ENCODE measurements around the gene PLVAP.
"Not testable (repeated sequence)": the region's sequence is repeated elsewhere in the genome, so short reads cannot be mapped to it uniquely, and the experiment has no call there.

The PLVAP gene

GRCh38 chr19:17401628-17402027 lies 24.5 kb upstream of the PLVAP start:
- no peak for DNase-seq

GRCh38 chr19:17398902-17399527 lies 21.9 kb upstream of the PLVAP start:
- DNase-seq: no peak

- DNase-seq: peak; percentile 33
Observed at GRCh38 chr19:17394891-17395415, 17.8 kb upstream of the PLVAP start.

- no peak for DNase-seq
Observed at GRCh38 chr19:17393914-17394313, 16.8 kb upstream of the PLVAP start, which contains the start of gene CCDC194. CCDC194 (minus strand) TSS chr19:17394196; CDS start chr19:17394158, 38 bp downstream.

- peak; percentile 7 for DNase-seq
Observed at GRCh38 chr19:17393002-17393401, 15.9 kb upstream of the PLVAP start.

GRCh38 chr19:17391371-17392151 lies 14.4 kb upstream of the PLVAP start:
- DNase-seq: no peak

GRCh38 chr19:17390665-17391370 lies 13.7 kb upstream of the PLVAP start:
- peak; percentile 83 for DNase-seq

- no peak for DNase-seq
Observed at GRCh38 chr19:17389957-17390664, 13.0 kb upstream of the PLVAP start.

- DNase-seq: no peak
Observed at GRCh38 chr19:17389288-17389687, 12.1 kb upstream of the PLVAP start.

GRCh38 chr19:17385878-17386611 lies 8.9 kb upstream of the PLVAP start:
- DNase-seq: peak; percentile 46

GRCh38 chr19:17380426-17381138 lies 3.4 kb upstream of the PLVAP start:
- no peak for DNase-seq

- no peak for DNase-seq
Observed at GRCh38 chr19:17379221-17379631, 2.1 kb upstream of the PLVAP start.

GRCh38 chr19:17378271-17378670 lies 1.1 kb upstream of the PLVAP start:
- no peak for DNase-seq

GRCh38 chr19:17370026-17370587 lies 7.0 kb downstream of the PLVAP start:
- no peak for DNase-seq

- no peak for DNase-seq
Observed at GRCh38 chr19:17365361-17365760, 11.8 kb downstream of the PLVAP start.

GRCh38 chr19:17363852-17364605 lies 13.1 kb downstream of the PLVAP start:
- DNase-seq: not testable (repeated sequence)

GRCh38 chr19:17359905-17360800 lies 17.0 kb downstream of the PLVAP start:
- DNase-seq: no peak

GRCh38 chr19:17358395-17358794 lies 18.7 kb downstream of the PLVAP start:
- DNase-seq: no peak

GRCh38 chr19:17357724-17358123 lies 19.4 kb downstream of the PLVAP start:
- peak; percentile 63 for DNase-seq
